Hematopoietic multipotent progenitor cell treated with erythropoietin and hydrocortisone succinate and interleukin-3 and kit ligand, for 8 days (in vitro differentiated cells): Measurements from ENCODE around the gene ANKRD11.

Experiments used
- DNase-seq: peaks from one replicate; pipeline ENCODE4 v3.0.0-alpha.2; 2015

The ANKRD11 gene

DNA sequence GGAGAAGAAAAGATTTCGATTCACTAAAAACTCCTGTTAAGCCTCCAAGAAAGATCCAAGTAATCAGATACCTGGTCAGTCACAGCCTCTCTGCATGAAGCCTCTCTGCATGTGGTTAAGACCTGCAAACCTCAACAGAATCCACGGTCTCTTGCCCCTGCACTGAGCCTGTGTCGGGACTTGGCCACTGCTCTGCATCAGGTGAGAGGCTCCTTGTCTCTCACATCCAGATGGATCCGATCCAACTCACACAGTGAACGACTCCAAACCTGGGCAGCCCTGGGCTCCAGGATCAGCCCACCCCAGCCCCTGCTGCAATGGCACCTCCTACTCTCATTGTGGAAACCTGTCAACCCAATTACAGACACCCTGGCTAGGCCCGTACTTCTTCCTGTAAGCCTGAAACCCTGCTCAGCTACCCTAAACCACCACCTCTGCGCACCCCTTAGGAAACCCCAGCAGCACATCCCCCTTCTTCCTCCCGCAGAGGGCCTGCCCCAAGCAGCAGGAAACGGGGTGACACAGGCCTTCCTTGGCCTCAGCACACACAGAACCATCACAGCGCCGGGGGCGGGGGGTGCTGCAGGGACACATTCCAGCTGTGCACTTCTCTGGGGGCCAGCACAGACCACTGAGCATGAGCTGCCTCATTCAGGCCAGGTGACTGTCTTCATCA, 129.5 kb downstream of the ANKRD11 start:
- DNase-seq = no peak

DNA sequence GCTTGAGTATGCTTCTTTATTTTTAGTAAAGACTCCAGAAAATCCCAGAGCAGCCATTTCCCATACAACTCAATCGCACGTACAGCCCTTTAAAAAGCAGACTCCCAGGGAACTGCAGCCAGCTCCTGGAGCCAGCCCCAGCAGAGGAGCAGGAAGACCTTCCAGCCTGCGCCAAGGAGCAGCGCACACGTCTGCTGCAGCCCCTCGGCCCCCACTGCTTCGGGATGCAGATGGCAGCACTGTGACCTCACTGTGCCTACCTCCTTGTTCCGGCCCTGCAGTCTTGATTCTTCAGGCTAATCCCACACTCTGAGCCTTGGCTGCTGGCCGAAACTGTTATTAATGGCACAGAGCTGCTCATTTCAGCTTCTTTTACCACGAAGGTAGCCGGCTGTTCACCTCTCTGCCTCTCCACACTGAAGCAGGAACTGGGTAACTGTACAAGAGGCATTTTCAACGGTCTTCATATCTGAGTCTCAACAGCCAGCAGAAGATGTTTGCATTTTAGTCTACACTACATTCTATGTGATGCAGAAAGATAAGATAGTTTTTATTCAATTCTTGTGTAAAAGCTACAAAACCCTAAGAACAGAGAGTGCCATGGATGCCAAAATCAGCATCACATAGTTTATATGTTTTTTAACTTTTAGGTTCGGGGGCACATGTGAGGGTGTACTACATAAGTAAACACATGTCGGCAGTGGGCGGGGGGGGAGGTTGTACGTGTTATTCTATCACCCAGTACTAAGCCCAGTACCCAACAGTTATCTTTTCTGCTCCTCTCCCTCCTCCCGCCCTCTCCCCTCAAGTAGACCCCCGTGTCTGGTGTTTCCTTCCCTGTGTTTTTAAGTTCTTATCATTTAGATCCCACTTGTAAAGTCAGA, 130.9 kb downstream of the ANKRD11 start:
- DNase-seq = peak; percentile 52

DNA sequence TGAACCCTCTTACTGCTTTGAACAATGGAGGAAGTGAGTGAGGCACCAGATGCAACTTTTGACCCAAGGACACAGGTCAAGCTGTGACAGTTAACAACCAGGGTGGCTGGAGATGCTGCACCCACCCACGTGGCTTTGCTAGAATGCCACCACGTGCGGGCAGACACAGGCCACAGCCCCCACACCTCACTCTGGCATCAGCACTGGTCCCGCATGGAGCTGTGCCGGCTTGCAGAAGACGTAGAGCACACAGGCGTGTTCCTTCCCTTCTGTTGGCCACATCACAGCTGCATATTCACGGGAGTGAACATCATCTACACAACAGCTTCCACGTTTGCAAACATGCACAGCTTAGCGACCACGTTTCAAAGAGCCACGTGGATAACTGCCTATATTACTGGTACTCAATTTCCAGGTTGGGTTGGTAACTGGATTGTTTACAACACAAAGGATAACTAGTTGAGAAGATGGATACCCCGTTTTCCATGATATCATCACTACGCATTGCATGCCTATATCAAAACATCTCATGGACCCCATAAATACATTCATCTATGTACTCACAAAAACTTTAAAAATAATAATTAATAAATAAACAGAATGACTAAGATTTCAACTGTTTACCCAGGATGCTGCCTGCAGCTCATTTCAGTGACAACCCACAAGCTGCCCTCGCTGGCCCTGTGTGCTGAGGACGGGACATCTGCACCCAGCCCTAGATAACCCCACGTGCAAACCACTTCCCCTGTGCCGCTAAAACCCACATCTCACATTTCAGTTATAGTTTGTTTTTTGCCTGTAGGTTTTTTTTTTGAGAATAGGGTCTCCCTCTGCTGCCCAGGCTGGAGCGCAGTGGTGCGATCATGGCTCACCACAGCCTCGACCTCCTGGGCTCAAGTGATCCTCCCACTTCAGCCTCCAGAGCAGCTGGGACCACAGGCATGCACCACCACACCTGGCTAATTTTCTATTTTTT, 132.0 kb downstream of the ANKRD11 start:
- DNase-seq = peak; percentile 50

DNA sequence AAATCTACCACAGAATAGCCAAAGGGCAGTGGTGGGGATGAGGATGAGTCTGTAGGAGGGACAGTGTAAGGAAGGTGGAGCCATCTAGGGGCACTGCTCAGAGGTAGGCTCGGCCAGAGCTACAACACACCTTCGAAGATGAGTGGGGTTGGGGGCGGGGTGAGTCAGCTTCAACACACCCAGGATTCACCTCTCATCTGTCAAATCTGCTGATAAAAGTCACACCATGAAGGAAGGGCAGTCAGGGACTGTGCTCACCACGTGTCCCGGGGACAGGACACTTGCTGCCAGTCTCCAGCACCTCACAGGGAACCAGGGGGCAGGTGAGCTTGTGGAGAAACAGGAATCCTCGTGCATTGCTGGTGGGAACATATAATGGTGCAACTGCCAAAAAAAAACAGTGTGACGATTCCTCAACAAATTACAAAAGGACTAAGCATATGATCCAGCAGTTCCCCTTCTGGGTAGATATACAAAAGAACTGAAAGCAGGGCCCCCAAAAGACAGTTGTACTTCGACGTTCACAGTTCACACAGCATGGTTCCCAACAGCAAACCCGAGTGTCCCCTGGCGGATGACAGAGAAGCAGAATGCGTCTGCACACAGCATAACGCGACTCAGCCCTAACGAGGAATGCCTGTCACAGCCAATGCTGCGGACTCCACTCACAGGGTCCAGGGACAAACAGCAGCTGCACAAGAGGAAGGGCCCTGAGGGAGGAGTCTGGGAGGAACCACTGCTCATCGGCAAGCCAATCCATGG, 133.1 kb downstream of the ANKRD11 start:
- peak; percentile 30 for DNase-seq

DNA sequence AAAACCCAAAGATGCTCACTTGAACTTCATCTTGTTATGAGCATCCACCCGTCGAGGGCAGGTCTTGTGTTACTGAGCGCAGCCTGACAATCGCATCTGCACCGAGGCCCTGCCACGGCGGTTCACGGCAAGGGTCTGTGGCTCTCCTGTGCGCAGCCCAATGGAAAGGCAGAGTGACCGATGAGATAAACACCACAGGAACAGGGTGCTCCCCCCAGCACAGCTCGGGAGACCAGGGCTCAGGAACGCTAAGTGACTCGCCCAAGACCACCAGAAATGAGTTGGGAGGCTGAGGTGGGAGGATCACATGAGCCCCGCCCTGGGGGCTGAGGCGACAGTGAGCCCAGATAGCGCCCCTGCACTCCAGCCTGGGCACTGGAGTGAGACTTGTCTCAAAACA, 134.7 kb downstream of the ANKRD11 start:
- DNase-seq = no peak

DNA sequence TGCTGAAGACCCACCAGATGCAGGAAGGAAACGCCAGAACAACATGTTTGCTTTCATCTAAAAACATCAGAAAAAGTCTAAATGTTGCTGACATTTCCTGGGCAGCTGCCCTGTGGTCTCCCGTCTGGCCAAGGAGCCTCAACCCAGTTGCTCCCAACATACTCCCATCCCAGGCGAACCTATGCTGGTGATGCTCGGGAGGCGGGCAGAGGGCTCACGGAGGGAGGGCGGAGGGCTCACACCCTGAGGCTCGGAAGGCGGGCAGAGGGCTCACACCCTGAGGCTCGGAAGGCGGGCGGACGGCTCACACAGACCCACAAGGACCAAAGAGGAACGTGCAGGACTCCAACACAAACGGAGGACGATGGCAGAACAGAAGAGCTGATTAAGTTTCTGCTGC, 135.4 kb downstream of the ANKRD11 start:
- no peak for DNase-seq

DNA sequence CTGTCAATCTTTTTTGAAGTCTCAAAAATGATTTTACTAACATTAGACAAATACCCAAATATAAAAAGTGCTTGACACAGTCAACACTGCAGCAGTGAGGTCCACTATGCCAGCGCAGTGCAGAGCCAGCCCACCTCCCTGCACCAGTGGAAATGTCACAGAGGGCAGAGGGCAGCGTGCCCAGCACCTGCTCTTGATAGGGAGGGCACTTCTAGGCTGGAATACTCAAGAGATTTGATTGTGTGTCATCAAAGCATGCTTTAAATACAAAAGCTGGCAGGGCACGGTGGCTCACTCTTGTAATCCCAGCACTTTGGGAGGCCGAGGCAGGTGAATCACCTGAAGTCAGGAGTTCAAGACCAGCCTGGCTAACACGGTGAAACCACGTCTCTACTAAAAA, 136.0 kb downstream of the ANKRD11 start:
- DNase-seq = no peak

DNA sequence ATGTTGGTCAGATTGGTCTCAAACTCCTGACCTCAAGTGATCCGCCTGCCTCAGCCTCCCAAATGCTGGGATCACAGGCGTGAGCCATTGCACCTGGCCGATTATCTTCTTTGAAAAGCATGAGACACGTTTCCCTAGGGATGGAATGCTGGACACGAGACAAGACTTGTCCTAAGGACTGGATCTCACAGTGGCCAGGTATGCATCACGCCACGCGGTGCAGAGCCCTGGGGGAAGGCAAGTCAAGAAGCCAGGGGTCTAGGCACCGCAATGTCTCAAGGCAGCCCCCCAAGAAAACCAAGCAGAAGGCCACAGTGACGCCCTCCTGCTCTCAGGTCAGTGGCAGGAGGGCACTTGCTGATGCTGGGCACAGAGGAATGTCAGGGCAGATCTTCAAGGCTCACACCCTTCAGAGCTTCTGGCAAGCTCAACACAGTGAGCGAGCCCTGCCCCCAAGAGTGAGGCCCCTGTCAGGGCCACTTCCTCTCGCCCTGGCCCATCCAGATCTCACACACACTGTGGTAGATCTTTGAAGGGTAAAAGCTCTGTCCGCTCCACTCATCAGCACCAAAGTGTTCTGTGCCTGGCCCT, 138.2 kb downstream of the ANKRD11 start:
- no peak for DNase-seq

DNA sequence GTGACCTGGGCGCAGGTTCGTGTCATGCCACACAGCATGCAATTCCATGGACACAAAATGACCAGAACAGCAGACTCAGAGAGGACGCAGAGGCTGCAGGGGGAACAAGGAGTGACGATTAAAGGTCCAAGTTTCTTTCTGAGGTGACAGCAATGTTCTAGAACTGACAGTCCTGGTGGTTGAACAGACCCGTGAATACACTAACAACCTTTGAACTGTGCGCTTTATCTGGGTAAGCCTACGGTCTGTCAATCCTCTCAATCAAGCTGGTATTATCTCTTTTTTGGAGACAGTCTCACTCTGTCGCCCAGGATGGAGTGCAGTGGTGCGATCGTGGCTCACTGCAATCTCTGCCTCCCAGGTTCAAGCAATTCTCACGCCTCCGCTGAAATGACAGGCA, 138.7 kb downstream of the ANKRD11 start:
- no peak for DNase-seq

DNA sequence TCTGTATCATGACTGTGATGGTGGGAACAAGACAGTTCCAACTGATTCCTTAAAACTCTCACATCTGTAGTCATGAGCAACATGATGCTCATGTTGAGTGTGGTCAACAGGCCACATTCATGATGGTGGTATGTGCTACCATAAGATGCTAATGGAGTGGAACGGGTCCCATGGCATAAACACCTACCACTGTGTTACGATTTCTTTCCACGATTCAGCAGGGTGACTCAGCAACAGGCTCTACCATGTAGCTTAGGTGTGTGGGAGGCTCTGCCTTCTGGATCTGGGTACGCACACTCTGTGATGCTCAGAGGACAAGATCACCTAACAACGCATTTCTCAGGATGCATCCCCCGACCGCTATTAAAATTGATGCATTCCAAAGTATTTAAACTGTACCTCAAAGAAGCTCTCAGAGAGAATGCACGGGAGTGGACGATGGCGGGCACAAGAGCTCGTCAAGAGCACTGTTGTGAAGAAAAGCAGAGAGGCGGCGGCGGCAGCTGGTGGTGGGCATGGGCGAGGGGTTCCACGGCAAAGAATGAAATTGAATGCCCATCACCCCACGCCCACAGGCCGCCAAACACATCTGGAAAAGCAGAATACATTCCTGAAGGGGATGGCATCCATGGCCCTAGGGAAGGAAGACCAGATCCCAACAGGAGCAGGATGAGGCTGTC, 139.5 kb downstream of the ANKRD11 start:
- DNase-seq = no peak

DNA sequence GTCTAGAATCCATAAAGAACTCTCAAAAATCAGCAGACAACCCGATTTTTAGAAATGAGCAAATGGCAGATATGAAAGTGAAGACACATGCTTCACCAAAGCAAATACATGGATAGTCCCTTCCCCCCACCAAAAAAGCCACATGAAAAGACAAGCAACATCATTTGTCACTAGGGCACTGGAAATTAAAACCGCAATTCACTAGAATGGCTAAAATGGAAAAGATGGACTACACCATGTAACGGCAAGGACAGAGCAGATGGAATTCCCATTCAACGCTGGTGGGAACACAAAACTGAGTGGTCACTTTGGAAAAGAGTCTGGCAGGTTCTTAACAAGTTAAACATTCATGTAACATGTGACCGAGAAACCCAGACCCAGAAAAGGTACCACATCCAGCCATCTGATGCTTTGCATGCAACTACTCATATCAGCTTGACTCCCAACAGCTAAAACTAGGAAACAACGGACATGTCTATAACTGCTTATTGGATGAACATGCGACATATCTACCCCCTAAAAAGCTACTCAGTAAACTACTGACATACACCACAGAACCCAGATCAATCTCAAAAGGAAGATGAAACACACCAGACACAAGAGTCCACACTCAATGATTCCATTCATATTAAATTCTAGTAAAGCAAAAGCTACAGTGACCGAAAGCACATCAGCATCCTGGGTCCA, 140.3 kb downstream of the ANKRD11 start:
- no peak for DNase-seq

DNA sequence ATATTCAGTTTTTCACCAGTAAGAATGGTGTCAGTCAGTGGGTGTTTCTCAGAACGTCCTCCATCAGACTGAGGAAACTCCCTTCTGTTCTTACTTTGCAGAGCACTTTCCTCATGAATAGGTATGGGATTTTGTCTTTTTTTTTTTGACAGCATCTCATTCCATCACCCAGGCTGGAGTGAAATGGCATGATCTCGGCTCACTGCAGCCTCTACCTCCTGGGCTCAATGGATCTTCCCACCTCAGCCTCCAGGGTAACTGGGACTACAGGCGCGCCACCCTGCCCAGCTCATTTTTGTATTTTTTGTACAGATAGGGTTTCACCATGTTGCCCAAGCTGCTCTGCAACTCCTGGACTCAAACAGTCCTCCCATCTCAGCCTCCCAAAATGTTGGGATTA, 142.6 kb downstream of the ANKRD11 start:
- no peak for DNase-seq

DNA sequence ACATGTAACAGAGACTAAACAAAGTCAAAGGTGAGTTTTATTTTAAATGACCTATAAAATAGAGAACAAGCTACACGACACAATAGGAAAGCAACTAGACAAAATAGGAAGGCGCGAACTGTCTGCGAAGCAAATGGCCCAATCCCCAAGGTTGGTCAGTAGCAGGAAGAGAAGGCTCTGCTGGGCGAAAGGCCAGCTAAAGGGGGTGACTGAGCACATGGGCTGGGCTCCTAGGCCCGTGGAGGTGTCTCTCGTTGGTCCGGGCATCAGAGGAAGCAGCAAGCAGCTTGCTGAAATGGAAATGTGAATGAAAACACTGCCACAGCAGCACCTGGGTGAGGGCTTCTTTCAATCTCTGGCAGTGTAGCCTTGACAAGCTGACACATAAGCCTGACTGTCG, 143.5 kb downstream of the ANKRD11 start:
- no peak for DNase-seq

DNA sequence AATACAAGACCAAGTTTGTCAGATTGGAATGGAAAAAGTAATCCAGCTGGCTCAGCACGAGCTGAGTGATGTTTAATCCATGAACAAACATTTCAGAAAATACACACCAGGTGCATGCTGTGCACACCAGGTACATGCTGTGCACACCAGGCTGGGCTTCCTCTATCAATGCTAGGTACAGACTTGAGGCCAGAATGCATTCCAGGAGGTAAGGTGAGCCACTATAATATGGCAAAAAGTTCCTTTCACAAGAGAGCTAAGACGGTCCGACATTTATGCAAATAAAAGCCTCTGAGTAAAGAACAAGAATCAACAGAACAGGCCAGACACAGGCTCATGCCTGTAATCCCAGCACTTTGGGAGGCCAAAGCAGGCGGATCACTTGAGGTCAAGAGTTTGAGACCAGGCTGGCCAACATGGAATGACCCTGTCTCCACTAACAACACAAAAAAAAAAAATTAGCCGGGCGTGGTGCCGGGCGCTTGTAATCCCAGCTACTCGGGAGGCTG, 144.7 kb downstream of the ANKRD11 start:
- DNase-seq = no peak

DNA sequence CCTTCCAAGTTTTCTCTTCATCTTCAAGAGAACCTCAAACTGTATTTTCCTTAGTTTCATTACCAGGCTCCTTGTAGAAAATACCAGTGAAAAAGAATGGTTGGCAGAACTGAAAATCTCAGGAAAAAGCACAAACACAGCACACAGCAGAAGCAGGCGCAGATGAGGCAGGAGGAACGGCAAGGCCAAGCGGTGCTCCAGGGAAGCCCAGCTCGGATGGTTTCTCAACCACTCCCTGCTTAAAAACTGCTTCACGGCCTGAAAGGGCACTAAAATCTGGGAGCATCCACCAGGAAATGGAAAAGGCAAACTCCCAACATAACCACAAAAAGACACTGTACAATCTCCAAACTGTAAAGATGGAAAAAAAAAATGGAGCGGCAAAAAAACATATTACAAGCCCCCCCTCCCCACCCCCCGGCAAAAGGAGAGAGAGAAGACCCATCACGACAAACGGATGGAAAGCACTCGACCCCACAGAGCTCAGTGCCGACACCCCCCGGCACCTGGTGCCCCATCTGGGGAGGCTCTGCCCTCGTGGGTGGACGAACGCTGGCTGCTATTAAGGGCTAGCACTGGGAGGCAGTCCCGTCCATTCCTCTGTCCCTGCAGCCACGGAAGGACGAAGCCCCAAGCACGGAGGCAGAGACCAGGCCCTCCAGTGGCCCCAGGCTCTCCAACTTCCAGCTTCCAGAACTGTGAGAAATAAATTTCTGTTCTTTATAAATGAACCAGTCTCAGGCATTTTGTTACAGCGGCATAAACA, 145.3 kb downstream of the ANKRD11 start:
- DNase-seq = no peak

DNA sequence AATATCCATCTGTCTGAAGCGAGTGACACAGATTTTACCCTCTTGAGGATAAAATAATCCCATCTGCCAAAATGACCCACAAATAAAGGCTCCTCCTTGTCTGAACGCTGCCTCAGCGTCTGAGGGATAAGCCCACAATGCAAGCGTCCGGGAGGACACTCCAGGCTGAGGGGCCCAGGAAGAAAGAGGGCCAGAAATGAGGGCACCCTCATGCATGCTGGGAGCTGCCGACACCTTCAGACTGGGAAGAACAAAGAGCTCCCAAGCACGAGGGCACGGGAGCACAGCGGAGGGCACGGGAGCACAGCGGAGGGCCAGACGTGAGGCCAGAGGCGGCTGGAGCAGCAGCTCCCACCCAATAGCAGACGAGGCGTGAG, 145.9 kb downstream of the ANKRD11 start:
- no peak for DNase-seq

DNA sequence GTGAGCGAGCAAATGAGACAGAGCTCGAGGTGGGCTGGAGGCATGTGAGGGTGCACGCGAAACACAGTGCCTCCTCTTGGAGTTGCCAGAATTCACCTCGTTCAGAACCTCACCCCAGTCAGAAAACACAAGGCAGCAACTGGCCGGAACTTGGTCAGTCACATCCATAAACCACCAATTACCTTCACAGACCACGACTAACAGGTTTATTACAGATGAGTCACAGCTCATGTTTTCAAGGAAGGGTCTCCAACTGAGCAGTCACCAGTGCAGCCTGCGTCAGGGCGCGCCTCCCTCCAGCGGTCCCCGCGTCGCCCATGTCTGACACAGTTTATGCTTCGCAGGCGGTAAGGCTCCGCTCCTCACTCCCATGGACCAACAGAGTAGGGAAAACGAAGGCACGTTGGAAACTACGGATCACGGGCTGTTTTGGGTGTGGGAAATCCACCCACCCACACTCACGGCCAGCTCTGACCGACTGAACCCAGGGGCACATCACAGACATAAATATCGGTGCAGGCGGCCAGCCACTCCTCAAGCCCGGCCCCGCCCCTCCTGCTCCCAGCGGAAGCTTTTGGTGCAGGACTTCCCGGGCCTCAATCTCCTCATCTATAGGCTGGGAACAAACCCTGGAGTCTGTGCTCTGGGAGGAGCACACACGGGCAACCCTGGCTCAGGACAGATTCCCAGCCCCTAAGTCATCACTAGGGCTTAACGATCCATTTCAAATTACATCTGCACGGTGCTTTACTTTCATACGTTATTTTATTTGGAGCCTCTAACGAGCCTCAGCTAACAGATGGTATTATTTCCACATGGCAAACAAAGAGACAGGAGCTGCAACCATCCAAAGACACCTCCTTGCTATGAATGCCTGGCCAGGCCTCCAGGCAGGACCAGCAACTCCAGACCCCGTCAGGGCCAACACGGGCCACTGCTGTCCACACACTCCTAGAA, 146.6 kb downstream of the ANKRD11 start:
- DNase-seq = no peak
